Adrenal gland (tissue), 12 donors: ENCODE results near the gene PLIN5. TPM values are rescaled to one million over a fixed set of nuclear protein-coding genes. Genes with fewer than 3 reads are reported as not detected.

Experiments used
- DNase-seq, 7 donors: peaks; one replicate each; pipeline ENCODE4 v3.0.0-alpha.2; 2019 to 2020
- H3K27ac ChIP-seq, 5 donors: fragments of 200-600 bp; sonication (generic) in 4 of 5; 1 replicate in 3 of 5; 2 replicates in 2 of 5; pipeline versions ENCODE4 v1.5.1 to v1.8.0; 2016 to 2020; ENCODE audit warnings: mild to moderate bottlenecking in 1 of 5
- H3K27me3 ChIP-seq: fragments of 200-600 bp; 2 replicates; pipeline ENCODE4 v1.8.0; 2021
- H3K36me3 ChIP-seq, 2 donors: fragments of 200-600 bp; replicated peaks in 1 of 2; 1 replicate in 1 of 2; 2 replicates in 1 of 2; pipeline versions ENCODE4 v1.5.1 to v1.8.0; 2018 to 2022
- H3K4me1 ChIP-seq, 2 donors: fragments of 200-600 bp; replicated peaks in 1 of 2; 1 replicate in 1 of 2; 2 replicates in 1 of 2; pipeline versions ENCODE4 v1.5.1 to v1.8.0; 2018 to 2021
- H3K4me3 ChIP-seq, 4 donors: fragments of 200-600 bp; sonication (generic) in 3 of 4; one replicate each; pipeline ENCODE4 v1.5.1; 2016 to 2018
- H3K9me3 ChIP-seq, 3 donors: fragments of 200-600 bp; sonication (generic) in 1 of 3; replicated peaks in 1 of 3; 1 replicate in 2 of 3; 2 replicates in 1 of 3; pipeline versions ENCODE4 v1.5.1 to v1.8.0; 2016 to 2021
- POLR2A ChIP-seq, 2 donors: fragments of 450-650 bp; IDR thresholded peaks; one replicate each; pipeline ENCODE4 v1.6.1; 2017; ENCODE audit warnings: antibody characterized with exemption in 2 of 2, mild to moderate bottlenecking in 2 of 2, moderate library complexity in 1 of 2
- WGBS, 4 donors: extraction: QIAGEN DNeasy Blood & Tissue Kit in 2 of 4; methylation state at CpG; one replicate each; pipeline versions ENCODE4 v1.1.5 to v1.1.7; 2013 to 2017; 5-methylcytosine and 5-hydroxymethylcytosine counted together
- intact Hi-C, 2 donors: fragments of 100-400 bp; cut with DNase I; formaldehyde crosslinking; loops; one replicate each; pipeline versions ENCODE4 v1.14.1 to v1.15.0; 2022 to 2023
- polyA plus RNA-seq, 3 donors: library from polyadenylated mRNA; stranded (reverse); fragments of 200-250 nt in 2 of 3; fragments of 350-450 nt in 1 of 3; fragmentation: Illumina TruSeq in 1 of 3; extraction: RNeasy Lipid Tissue Mini Kit (QIAGEN cat#74804) in 1 of 3; gene quantifications; one replicate each; pipeline ENCODE4 v1.2.3, GENCODE V29; 2013 to 2014
- total RNA-seq, 9 donors: library from RNA; depleted of rRNA in 4 of 9; stranded (reverse); fragments of >200 nt in 4 of 9; fragments of 120-200 nt in 1 of 9; fragmentation: NEBNext Ultra II Directional in 1 of 9; extraction: Animal tissue kit (Norgen Biotek cat#: 25700) in 1 of 9; gene quantifications; one replicate each; pipeline versions ENCODE4 v1.1.0 to v1.2.4, GENCODE V29; 2013 to 2023
- TF ChIP-seq, protein P1 (sequence below), 6 experiments: fragments of 450-650 bp in 4 of 6; fragments of 200-600 bp in 2 of 6; sonication (generic) in 1 of 6; IDR thresholded peaks; 1 replicate in 5 of 6; 2 replicates in 1 of 6; pipeline versions ENCODE4 v1.5.1 to v1.8.0; 2016 to 2021; ENCODE audit warnings: antibody characterized with exemption in 6 of 6, mild to moderate bottlenecking in 2 of 6, moderate library complexity in 1 of 6
- donor health status: healthy with polysubstance abuse.
- donor health status: Bipolar disorder and iron deficiency.
- donor health status: DM: yes; HTN: yes; CAD: no.
- donor health status: DM: no; HTN: no; CAD: no.
- donor health status: DM: no; HTN: no; CAD: no.
- donor health status: DM: yes; HTN: yes; CAD: no.

The PLIN5 gene
- total and polyA plus RNA-seq, 12 donors = 0.57 to 47.6 (median 7.2) TPM

DNA sequence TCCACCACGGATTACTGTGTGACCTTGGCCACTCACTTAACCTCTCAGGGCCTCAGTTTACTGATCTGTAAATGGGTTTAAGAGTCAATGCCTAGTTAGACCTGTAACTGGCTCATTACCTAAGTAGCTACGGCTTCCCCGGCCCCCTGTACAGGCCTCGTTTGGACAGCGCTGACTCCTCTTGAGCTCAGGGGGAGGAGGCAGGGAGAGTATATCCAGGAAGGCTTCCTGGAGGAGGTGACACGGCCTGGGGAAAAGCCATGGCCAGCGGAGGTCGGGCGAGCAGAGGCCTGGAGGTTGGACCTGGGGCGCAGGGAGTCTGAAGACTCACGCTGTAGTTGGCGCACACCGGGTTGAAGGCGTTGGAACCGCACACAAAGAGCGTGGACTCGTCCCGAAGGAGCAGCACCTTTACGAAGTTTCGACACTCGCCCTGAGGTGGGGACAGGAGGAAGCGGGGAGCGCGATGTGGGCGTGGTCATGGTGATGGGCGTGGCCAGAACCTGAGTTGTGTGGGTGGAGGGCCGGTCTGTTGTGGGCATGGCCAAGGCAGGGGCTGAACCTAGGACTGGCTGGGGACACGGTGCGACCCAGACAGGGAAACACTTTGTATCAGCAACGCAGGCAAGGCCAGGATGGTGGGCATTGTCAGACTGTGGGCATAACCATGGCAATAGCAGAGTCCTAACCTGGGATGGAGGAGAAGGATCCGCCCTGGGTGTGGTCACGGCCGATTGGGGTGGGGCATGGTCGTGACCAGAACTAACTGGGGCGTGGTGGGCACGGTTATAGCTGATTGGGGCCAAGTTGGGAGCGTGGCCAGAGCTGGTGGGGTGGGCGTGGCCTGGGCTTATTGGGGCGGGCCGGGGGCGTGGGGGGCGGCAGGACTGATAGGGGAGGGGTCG, 20.9 kb upstream of the PLIN5 start:
- TF ChIP-seq, protein P1, sequence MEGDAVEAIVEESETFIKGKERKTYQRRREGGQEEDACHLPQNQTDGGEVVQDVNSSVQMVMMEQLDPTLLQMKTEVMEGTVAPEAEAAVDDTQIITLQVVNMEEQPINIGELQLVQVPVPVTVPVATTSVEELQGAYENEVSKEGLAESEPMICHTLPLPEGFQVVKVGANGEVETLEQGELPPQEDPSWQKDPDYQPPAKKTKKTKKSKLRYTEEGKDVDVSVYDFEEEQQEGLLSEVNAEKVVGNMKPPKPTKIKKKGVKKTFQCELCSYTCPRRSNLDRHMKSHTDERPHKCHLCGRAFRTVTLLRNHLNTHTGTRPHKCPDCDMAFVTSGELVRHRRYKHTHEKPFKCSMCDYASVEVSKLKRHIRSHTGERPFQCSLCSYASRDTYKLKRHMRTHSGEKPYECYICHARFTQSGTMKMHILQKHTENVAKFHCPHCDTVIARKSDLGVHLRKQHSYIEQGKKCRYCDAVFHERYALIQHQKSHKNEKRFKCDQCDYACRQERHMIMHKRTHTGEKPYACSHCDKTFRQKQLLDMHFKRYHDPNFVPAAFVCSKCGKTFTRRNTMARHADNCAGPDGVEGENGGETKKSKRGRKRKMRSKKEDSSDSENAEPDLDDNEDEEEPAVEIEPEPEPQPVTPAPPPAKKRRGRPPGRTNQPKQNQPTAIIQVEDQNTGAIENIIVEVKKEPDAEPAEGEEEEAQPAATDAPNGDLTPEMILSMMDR (IDR thresholded peaks at IDR 0.05) = no peak
- no peak for TF ChIP-seq POLR2A (IDR thresholded peaks at IDR 0.05)
- Histone ChIP-seq H3K9me3 (no peaks in the 10 kb centered on the region), H3K27me3 (no peaks in the 10 kb centered on the region), H3K36me3 (peaks cover 0 to 33% of the 10 kb centered on the region in 2 donors), H3K27ac (no peak overlapping the region), H3K4me3 (no peak overlapping the region), H3K4me1 (peaks cover 0 to 15% of the 10 kb centered on the region in 2 donors)
- intact Hi-C loops = loop anchor here in 1 of 2 donors (5.0 kb wide), 1 partner anchor 81 kb away; the partner anchor contains the start of gene TNFAIP8L1
- no peak for DNase-seq
- WGBS, 4 donors = 78 to 81% (median 80%) methylated on average over 39 to 43 of the region's 43 CpGs

- peaks cover 0 to 10% of the 10 kb centered on the region in 2 donors for H3K4me1 ChIP-seq
- no peak overlapping the region for H3K27ac ChIP-seq
- intact Hi-C loops = loop anchor here in 1 of 2 donors (5.0 kb wide), 1 partner anchor 83 kb away; the partner anchor contains the start of gene TNFAIP8L1
- no peak overlapping the region for H3K4me3 ChIP-seq
- TF ChIP-seq, protein P1 (IDR thresholded peaks at IDR 0.05) = no peak
- TF ChIP-seq POLR2A (IDR thresholded peaks at IDR 0.05) = no peak
- H3K27me3 ChIP-seq = no peaks in the 10 kb centered on the region
- peaks cover 0 to 44% of the 10 kb centered on the region in 2 donors for H3K36me3 ChIP-seq
- no peaks in the 10 kb centered on the region for H3K9me3 ChIP-seq
- no peak for DNase-seq
- 80 to 96% (median 92%) methylated on average over 6 to 7 of the region's 7 CpGs for WGBS, 4 donors
These were observed 19.7 kb upstream of the PLIN5 start for GRCh38 chr19:4554717-4555116.

DNA sequence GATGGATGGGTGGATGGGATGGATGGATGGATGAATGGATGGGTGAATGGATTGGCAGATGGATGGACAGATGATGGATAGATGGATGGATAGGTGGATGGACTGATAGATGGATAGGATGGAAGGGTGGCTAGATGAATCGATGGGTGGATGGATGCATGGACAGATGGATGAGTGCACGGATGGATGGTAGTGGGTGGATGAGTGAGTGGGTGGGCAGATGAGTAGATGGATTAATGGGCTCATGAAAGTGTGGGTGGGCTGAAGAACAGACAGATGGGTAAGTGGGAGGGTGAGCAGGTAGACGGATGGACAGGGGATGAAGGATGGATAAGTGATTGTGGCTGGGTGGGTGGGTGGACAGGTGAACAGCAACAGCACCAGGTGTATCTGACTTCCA, 18.8 kb upstream of the PLIN5 start:
- H3K36me3 ChIP-seq = peaks cover 0 to 51% of the 10 kb centered on the region in 2 donors
- H3K9me3 ChIP-seq = no peaks in the 10 kb centered on the region
- no peaks in the 10 kb centered on the region for H3K27me3 ChIP-seq
- no peak for TF ChIP-seq POLR2A (IDR thresholded peaks at IDR 0.05)
- TF ChIP-seq, protein P1 (IDR thresholded peaks at IDR 0.05) = no peak
- peaks cover 0 to 8% of the 10 kb centered on the region in 2 donors for H3K4me1 ChIP-seq
- no peak overlapping the region for H3K4me3 ChIP-seq
- DNase-seq = no peak
- 62 to 96% (median 73%) methylated on average over 3 of the region's 3 CpGs for WGBS, 4 donors
- intact Hi-C loops = no loop called here
- H3K27ac ChIP-seq = no peak overlapping the region

- no peak for TF ChIP-seq POLR2A (IDR thresholded peaks at IDR 0.05)
- TF ChIP-seq, protein P1 (IDR thresholded peaks at IDR 0.05) = no peak
- DNase-seq = no peak
- no peaks in the 10 kb centered on the region for H3K27me3 ChIP-seq
- H3K4me1 ChIP-seq = peaks cover 0 to 2% of the 10 kb centered on the region in 2 donors
- H3K9me3 ChIP-seq = no peaks in the 10 kb centered on the region
- H3K27ac ChIP-seq = no peak overlapping the region
- H3K36me3 ChIP-seq = peaks cover 0 to 51% of the 10 kb centered on the region in 2 donors
- H3K4me3 ChIP-seq = no peak overlapping the region
- intact Hi-C loops = no loop called here
These were observed 18.2 kb upstream of the PLIN5 start for GRCh38 chr19:4553092-4553695.
